Muscle layer of duodenum (tissue), 2 donors: Measurements from ENCODE around the gene C10orf71.

ENCODE experiments used
- H3K27ac ChIP-seq: one replicate; pipeline ENCODE4 v1.7.0; 2013; ENCODE audit warnings: mild to moderate bottlenecking, low read length
- H3K27me3 ChIP-seq: one replicate; pipeline ENCODE4 v1.7.0; 2013; ENCODE audit warnings: low read depth, mild to moderate bottlenecking, control low read depth, low read length
- H3K36me3 ChIP-seq, 2 donors: one replicate each; pipeline ENCODE4 v1.7.0; 2013; ENCODE audit warnings: low read length in 2 of 2, control low read depth in 1 of 2, mild to moderate bottlenecking in 1 of 2; ENCODE audit not compliant: insufficient read depth in 2 of 2, control insufficient read depth in 1 of 2
- H3K4me1 ChIP-seq, 2 donors: one replicate each; pipeline ENCODE4 v1.7.0; 2013; ENCODE audit warnings: low read length in 2 of 2, mild to moderate bottlenecking in 2 of 2, control low read depth in 1 of 2, moderate library complexity in 1 of 2; ENCODE audit not compliant: insufficient read depth in 2 of 2, control insufficient read depth in 1 of 2
- H3K4me3 ChIP-seq, 2 donors: one replicate each; pipeline ENCODE4 v1.7.0; 2013; ENCODE audit warnings: low read length in 2 of 2, low read depth in 1 of 2, mild to moderate bottlenecking in 1 of 2
- H3K9me3 ChIP-seq, 2 donors: one replicate each; pipeline ENCODE4 v1.7.0; 2013; ENCODE audit warnings: low read length in 2 of 2, control low read depth in 1 of 2, mild to moderate bottlenecking in 1 of 2; ENCODE audit not compliant: control insufficient read depth in 1 of 2
- donor health status: healthy.

The C10orf71 gene

DNA sequence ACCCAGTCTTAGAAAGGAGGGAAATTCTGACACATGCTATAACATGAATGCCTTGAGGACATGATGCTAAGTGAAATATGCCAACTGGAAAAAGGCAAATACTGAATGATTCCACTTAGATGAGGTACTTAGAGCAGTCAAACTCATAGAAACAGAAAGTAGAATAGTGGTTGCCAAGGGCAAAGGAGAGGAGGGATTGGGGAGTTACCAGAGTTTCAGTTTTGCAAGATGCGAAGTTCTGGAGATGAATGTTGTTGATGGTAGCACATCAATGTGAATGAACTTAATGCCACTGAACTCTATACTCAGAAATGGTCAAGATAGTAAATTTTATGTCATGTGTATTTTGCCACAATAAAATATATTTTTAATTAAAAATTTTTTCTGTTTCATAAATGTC is 58.0 kb downstream of the C10orf71 start:
- H3K27ac ChIP-seq = no peak overlapping the region
- no peaks in the 10 kb centered on the region for H3K27me3 ChIP-seq
- H3K4me3 ChIP-seq = no peak overlapping the region
- no peaks in the 10 kb centered on the region for H3K36me3 ChIP-seq
- H3K4me1 ChIP-seq = peaks cover 0 to 8% of the 10 kb centered on the region in 2 donors
- H3K9me3 ChIP-seq = peaks cover 0 to 2% of the 10 kb centered on the region in 2 donors

DNA sequence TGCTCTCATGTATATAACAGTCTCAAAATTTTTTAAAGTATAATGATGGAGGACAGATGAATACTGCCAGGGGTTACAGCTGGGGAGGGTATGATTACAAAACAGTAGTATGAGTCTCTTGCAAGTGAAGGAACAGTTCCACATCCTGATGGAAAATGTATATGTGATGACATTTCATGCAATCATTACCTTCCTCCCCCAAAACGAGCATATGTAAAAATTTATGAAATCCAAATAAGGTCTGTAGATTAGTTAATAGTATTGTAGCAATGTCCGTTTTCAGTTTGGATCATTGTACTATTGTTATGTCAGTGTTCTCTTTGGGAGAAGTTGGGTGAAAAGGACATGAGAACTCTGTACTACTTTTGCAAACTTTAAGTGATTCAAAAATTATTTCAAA is 58.9 kb downstream of the C10orf71 start:
- no peak overlapping the region for H3K27ac ChIP-seq
- H3K4me3 ChIP-seq = no peak overlapping the region
- H3K36me3 ChIP-seq = no peaks in the 10 kb centered on the region
- peaks cover 0 to 2% of the 10 kb centered on the region in 2 donors for H3K9me3 ChIP-seq
- peaks cover 0 to 8% of the 10 kb centered on the region in 2 donors for H3K4me1 ChIP-seq
- H3K27me3 ChIP-seq = no peaks in the 10 kb centered on the region

DNA sequence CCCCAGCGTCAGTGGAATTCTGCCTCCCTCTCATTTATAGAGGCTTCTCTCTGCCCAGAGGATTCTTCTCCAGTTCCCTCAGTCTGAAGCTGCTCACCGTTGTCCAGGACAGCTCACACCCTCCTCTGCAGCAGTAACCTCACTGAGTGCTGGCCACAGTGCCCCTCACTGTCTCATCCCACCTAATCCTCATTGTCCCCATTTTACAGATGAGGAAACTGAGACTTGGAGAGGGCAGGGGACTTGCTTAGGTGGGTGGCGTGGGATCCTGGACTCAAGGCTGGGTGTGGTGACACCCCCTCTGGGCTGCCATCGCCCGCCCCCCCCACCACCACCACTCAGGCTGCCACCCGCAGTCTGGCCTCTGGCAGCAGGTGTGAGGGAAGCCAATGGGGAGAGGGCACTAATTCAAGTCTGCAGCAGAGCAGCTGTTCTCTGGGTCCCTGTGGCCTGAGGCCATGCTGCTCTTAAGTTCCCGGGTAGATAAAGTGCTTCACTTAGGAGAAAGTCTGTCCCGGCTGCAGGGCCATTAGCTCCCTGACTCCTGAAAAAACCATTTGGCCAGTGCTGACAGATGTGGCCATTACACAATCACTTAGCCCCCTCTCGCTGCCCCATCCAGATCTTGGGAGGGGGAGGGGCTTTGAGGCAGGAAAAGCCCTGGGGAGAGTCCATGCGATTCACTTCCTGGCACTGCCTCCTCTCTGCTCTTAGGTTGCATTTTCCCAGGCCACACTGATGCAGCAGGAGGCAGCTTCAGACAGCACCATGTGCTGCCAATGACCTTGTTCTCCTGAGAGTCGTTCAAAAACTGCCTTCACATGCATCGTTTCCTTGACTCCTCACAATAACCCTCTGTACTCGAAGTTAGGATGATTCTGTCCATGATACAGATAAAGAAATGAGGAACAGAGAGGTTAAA is 60.6 kb downstream of the C10orf71 start:
- H3K4me3 ChIP-seq = no peak overlapping the region
- H3K27ac ChIP-seq = no peak overlapping the region

DNA sequence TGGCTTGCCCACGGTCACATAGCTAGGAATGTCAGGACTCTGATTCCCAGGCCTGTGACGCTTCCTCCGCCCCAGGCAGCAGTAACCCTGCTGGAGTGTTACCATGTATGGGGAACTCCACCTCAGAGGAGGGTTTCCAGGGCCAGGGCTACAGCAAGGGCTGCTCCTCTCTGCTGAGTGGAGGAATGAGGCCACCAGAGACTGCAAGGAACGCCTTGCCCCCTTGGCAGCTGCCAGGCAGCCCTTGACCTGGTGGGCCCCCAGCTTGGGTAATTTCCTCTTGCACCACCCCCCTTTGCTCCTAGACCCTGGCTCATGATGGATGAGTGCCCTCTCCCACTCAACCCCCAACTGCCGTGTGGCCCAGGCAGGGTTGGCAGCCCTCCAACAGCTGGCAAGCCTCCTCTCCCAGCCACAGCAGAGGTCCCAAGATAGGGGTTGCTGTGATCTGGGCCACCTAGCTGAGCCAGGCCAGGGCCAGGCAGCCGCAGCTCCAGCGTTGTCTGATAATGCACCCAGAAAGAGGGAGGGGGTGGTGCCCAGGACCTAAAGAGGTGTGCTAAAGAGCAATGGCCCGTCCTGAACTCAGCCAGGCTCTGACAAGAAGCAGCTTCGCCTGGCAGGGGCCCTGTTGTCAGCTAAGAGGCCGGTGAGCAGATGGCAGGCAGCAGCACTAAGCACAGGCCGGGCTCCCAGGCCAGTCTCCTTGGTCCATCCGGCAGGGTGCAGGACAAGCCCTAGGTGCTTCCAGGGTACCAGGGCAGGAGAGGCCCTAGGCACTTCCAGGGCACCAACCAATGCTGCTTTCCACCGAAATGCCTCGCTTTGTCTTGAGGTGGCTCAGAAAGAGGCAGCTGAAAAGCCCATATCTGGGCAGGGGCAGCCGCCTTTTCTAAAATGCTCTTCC is 61.6 kb downstream of the C10orf71 start:
- H3K27me3 ChIP-seq = no peaks in the 10 kb centered on the region
- no peak overlapping the region for H3K27ac ChIP-seq

More for the DNA sequence above, 60.6 kb downstream of the C10orf71 start:
- peaks cover 0 to 2% of the 10 kb centered on the region in 2 donors for H3K9me3 ChIP-seq
- no peaks in the 10 kb centered on the region for H3K27me3 ChIP-seq
- peaks cover 0 to 8% of the 10 kb centered on the region in 2 donors for H3K4me1 ChIP-seq
- H3K36me3 ChIP-seq = no peaks in the 10 kb centered on the region

DNA sequence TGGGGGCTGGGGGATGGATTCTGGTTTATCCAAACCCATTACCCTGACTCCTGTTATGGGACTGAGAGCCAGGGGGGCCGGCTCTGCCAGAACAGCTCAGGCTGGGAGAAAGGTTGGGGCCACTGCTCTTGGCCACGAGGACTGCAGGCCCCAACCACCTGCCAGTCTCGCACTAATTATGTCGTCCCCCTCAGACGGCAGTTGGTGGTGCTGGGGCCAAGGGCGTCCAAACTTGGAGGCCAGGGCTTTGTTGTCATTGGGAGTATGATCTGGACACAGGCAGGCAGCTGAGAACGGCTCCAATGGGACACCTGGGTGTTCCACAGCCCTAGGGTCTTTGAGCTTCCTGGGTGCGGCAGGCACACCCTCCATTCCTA is 62.2 kb downstream of the C10orf71 start:
- Histone ChIP-seq H3K27me3 (no peaks in the 10 kb centered on the region), H3K4me3 (no peak overlapping the region), H3K27ac (no peak overlapping the region), H3K4me1 (peaks cover 0 to 8% of the 10 kb centered on the region in 2 donors), H3K9me3 (peaks cover 0 to 2% of the 10 kb centered on the region in 2 donors), H3K36me3 (no peaks in the 10 kb centered on the region)

More for the DNA sequence above, 61.6 kb downstream of the C10orf71 start:
- Histone ChIP-seq H3K36me3 (no peaks in the 10 kb centered on the region), H3K4me1 (peaks cover 0 to 8% of the 10 kb centered on the region in 2 donors), H3K9me3 (peaks cover 0 to 2% of the 10 kb centered on the region in 2 donors), H3K4me3 (no peak overlapping the region)

DNA sequence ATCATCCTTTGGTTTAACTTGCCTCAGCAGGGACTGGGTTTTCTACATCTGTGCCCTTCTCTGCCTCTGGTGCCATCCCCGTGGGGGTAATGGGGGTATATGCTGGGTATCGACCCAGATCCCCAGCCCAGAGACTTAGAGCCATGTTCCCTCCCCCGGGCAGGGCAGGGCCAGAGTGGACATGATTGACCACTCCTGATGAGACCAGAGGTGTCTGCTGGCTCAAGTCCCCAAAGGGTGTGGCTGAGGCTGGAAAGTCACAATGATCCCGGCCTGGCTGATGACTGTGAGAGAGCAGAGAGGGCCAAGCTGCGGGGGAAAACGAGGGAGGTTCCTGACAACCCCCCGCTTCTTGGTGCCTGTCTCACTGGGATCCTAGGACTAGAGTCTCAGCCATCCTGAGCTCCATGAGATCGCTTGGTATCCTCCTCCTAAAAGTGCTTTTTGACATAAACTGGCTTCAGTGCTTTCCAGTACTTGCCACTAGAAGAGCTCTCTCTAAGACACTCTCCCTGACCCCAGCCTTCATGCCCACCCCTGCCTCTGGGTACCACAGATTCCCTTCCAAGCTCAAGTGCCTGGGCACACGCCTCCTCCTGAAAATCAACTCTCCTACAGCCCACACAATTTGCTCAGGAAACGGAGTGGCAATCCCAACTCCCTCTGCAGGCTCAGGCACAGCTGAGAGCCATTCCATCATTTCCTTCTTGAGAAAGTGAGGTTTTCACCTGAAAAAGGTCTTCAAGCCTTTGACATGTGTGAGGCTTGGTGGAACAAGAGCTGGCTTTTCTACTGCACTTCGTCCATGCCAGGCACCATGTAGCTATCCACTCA is 63.0 kb downstream of the C10orf71 start:
- Histone ChIP-seq H3K27ac (no peak overlapping the region), H3K4me3 (no peak overlapping the region), H3K9me3 (peaks cover 0 to 2% of the 10 kb centered on the region in 2 donors), H3K27me3 (no peaks in the 10 kb centered on the region), H3K36me3 (no peaks in the 10 kb centered on the region), H3K4me1 (peaks cover 0 to 8% of the 10 kb centered on the region in 2 donors)

DNA sequence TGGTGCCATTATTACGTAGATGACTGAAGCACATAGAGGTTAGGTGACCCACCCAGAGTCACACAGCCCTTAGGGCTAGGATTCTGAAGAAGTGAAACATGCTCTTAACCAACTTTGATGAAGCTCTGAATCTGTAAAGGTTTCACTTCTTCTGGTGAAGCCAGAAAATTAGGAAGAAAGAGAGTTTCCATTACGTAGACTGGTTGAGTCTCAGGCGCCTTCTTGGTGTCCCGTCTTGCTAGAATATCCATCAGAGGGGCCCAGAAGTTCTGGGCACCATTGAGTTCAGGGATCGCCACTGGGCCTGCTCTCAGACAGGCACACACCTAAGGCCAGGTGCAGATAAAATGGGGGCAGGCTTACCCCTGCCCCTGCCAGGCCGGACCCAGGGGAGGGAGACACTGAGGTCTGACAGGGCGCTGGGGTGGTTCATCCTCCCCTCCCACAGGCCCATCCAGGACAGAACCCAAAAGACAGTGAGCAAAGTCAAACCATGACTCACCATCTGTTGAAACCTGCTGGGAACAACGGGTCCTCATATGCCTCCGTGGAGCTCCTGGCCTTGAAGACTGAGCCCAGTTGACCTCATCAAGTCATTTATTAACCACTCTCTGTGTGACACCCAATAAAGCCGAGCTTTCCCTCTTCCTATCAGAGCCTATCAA is 63.8 kb downstream of the C10orf71 start:
- no peaks in the 10 kb centered on the region for H3K9me3 ChIP-seq
- no peak overlapping the region for H3K27ac ChIP-seq
- H3K27me3 ChIP-seq = no peaks in the 10 kb centered on the region
- H3K36me3 ChIP-seq = no peaks in the 10 kb centered on the region
- no peak overlapping the region for H3K4me3 ChIP-seq
- H3K4me1 ChIP-seq = peaks cover 0 to 8% of the 10 kb centered on the region in 2 donors

DNA sequence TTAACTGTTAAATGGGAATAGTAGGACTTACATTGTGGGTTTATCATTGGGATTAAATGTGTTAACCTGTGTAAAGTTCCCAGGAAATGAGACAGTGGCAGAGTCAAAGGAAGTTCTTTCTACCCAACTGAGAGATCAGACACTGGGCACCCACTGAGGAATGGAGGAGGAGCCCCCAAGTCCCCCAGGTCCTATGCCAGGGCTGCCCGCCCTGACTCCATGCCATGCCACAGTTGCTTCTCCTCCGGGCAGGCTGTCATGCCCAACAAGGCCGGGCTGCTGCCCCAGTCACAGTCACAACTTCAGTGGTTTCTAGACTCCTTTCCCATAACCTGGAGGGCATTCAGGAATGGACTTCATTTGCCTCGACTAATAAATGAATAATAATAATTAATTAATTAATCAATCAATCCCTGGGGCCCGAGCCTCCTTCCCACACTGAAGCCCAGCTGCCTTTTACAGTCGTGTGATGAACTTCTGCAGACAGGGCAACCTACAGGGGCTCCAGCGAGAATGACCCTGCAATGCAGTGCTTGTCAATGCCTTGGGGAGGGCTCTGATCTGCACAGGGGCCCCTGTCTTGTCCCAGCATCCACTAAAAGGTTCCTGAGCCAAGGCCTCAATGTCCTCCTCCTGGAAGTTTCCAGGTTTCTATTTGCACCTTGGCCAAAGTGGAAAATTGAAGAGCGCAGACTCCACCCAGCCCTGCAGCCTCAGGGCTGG is 64.5 kb downstream of the C10orf71 start:
- Histone ChIP-seq H3K4me3 (no peak overlapping the region), H3K9me3 (no peaks in the 10 kb centered on the region), H3K27ac (no peak overlapping the region), H3K36me3 (no peaks in the 10 kb centered on the region), H3K27me3 (no peaks in the 10 kb centered on the region), H3K4me1 (peaks cover 0 to 8% of the 10 kb centered on the region in 2 donors)

DNA sequence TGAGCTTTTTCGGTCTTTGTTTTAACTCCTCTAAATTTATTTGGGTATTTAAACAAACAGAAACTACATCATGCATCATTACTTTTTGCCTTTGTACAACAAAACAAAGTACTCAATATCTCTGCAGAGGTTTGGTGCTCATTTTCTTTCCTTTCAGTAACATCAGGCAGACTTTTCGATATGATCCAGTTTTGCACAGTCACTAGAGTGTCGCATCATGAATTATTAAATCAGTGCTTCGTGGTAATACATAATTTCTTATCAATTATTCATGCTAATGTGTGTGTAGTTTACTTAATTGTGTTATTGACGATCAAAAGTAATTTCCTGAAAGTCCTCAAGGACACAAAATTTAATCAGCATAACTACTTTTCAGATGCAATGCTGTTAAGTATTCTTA is 65.1 kb downstream of the C10orf71 start:
- Histone ChIP-seq H3K9me3 (no peaks in the 10 kb centered on the region), H3K4me1 (peaks cover 0 to 8% of the 10 kb centered on the region in 2 donors), H3K27me3 (no peaks in the 10 kb centered on the region), H3K4me3 (no peak overlapping the region), H3K36me3 (no peaks in the 10 kb centered on the region), H3K27ac (no peak overlapping the region)

DNA sequence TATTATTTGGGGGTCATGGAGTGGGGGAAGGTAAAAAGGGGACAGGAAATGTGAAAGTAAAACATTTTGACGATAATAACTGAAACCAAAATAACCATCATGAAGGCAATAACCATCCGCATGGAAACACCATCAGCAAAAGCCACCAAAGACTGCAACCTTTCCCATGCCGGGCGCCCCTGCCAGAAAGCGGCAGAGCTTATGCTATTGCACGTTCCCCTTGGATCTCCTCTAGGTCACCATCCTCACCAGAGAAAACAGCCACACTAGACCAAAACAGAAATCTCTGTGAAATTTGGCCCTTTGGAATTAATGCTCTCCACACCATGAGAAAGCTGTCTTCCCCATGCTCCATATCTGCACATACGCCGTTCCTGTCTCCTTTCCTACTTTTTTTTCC is 65.8 kb downstream of the C10orf71 start:
- Histone ChIP-seq H3K27ac (no peak overlapping the region), H3K36me3 (no peaks in the 10 kb centered on the region), H3K27me3 (no peaks in the 10 kb centered on the region)

More for the DNA sequence above, 65.8 kb downstream of the C10orf71 start:
- Histone ChIP-seq H3K9me3 (no peaks in the 10 kb centered on the region), H3K4me1 (peaks cover 0 to 8% of the 10 kb centered on the region in 2 donors), H3K4me3 (no peak overlapping the region)
